ENCODE results near the gene MACF1.

MACF1 gene

GRCh38 chr1:39328095-39328494 is 123.6 kb downstream of the MACF1 start:
- Histone ChIP-seq H2BK5ac (ENCODE audit: low read depth, low read length, poor library complexity) (no peak overlapping the region), H3K23ac (ENCODE audit: low read length) (no peak overlapping the region), H2BK12ac (ENCODE audit: low read length) (no peak overlapping the region), H3K79me2 (ENCODE audit: control insufficient read depth, insufficient read depth, low read length, poor library complexity) (no peaks in the 10 kb centered on the region), H3K18ac (ENCODE audit: low read length) (no peak overlapping the region), H4K12ac (ENCODE audit: low read depth, low read length) (no peak overlapping the region), H3K9ac (ENCODE audit: low read length) (no peak overlapping the region), H3K27me3 (ENCODE audit: insufficient read depth, low read length) (no peaks in the 10 kb centered on the region), H2AFZ (ENCODE audit: insufficient read depth, low read length, poor library complexity) (no peak overlapping the region), H3K4me1 (ENCODE audit: control insufficient read depth in 1 of 2, insufficient read depth in 2 of 2, low read length in 2 of 2) (no peaks in the 10 kb centered on the region), H2BK120ac (ENCODE audit: insufficient read depth, low read length, poor library complexity) (no peak overlapping the region), H3K14ac (ENCODE audit: low read length) (no peak overlapping the region), H3K9me3 (ENCODE audit: insufficient read depth, low read depth, low read length) (no peaks in the 10 kb centered on the region), H3K4me2 (ENCODE audit: low read length) (no peak overlapping the region), H3K36me3 (ENCODE audit: control insufficient read depth in 1 of 2, insufficient read depth in 2 of 2, low read length in 2 of 2) (peaks cover 13 to 47% of the 10 kb centered on the region in 2 experiments), H3K4ac (ENCODE audit: low read depth, low read length) (no peak overlapping the region), H3K27ac (ENCODE audit: low read depth, low read length) (no peak overlapping the region), H3K79me1 (ENCODE audit: low read length) (no peaks in the 10 kb centered on the region), H4K91ac (ENCODE audit: low read depth, low read length) (no peak overlapping the region), H4K8ac (ENCODE audit: low read depth, low read length) (no peak overlapping the region), H2AK5ac (ENCODE audit: low read length) (no peak overlapping the region), H3K4me3 (ENCODE audit: low read depth, low read length) (no peak overlapping the region)
- no peak for DNase-seq
- no CpG with 5 or more reads among the region's 1 CpG for WGBS (ENCODE audit: extremely low coverage, insufficient coverage, insufficient read length)

GRCh38 chr1:39328586-39329121 is 124.2 kb downstream of the MACF1 start:
- no peak overlapping the region for H3K4ac ChIP-seq (ENCODE audit: low read depth, low read length)
- H3K9ac ChIP-seq (ENCODE audit: low read length): no peak overlapping the region
- H2BK5ac ChIP-seq (ENCODE audit: low read depth, low read length, poor library complexity): no peak overlapping the region
- no peak overlapping the region for H4K12ac ChIP-seq (ENCODE audit: low read depth, low read length)
- no peaks in the 10 kb centered on the region for H3K79me1 ChIP-seq (ENCODE audit: low read length)
- no peak overlapping the region for H2BK12ac ChIP-seq (ENCODE audit: low read length)
- H3K23ac ChIP-seq (ENCODE audit: low read length): no peak overlapping the region
- no peak for DNase-seq
- peaks cover 12 to 51% of the 10 kb centered on the region in 2 experiments for H3K36me3 ChIP-seq (ENCODE audit: control insufficient read depth in 1 of 2, insufficient read depth in 2 of 2, low read length in 2 of 2)
- no peaks in the 10 kb centered on the region for H3K4me1 ChIP-seq (ENCODE audit: control insufficient read depth in 1 of 2, insufficient read depth in 2 of 2, low read length in 2 of 2)
- H4K91ac ChIP-seq (ENCODE audit: low read depth, low read length): no peak overlapping the region
- H4K8ac ChIP-seq (ENCODE audit: low read depth, low read length): no peak overlapping the region
- H2AFZ ChIP-seq (ENCODE audit: insufficient read depth, low read length, poor library complexity): no peak overlapping the region
- H3K4me2 ChIP-seq (ENCODE audit: low read length): no peak overlapping the region
- WGBS (ENCODE audit: extremely low coverage, insufficient coverage, insufficient read length): no CpG with 5 or more reads among the region's 4 CpGs
- no peak overlapping the region for H3K4me3 ChIP-seq (ENCODE audit: low read depth, low read length)
- H3K27me3 ChIP-seq (ENCODE audit: insufficient read depth, low read length): no peaks in the 10 kb centered on the region
- no peak overlapping the region for H3K14ac ChIP-seq (ENCODE audit: low read length)
- no peaks in the 10 kb centered on the region for H3K9me3 ChIP-seq (ENCODE audit: insufficient read depth, low read depth, low read length)
- H3K79me2 ChIP-seq (ENCODE audit: control insufficient read depth, insufficient read depth, low read length, poor library complexity): no peaks in the 10 kb centered on the region
- no peak overlapping the region for H3K27ac ChIP-seq (ENCODE audit: low read depth, low read length)
- H3K18ac ChIP-seq (ENCODE audit: low read length): no peak overlapping the region
- H2BK120ac ChIP-seq (ENCODE audit: insufficient read depth, low read length, poor library complexity): no peak overlapping the region
- no peak overlapping the region for H2AK5ac ChIP-seq (ENCODE audit: low read length)

- no peak overlapping the region for H3K18ac ChIP-seq (ENCODE audit: low read length)
- H3K79me2 ChIP-seq (ENCODE audit: control insufficient read depth, insufficient read depth, low read length, poor library complexity): no peaks in the 10 kb centered on the region
- no peak overlapping the region for H2BK5ac ChIP-seq (ENCODE audit: low read depth, low read length, poor library complexity)
- H3K27ac ChIP-seq (ENCODE audit: low read depth, low read length): no peak overlapping the region
- H2AK5ac ChIP-seq (ENCODE audit: low read length): no peak overlapping the region
- H4K12ac ChIP-seq (ENCODE audit: low read depth, low read length): no peak overlapping the region
- H3K9me3 ChIP-seq (ENCODE audit: insufficient read depth, low read depth, low read length): no peaks in the 10 kb centered on the region
- no peak overlapping the region for H3K23ac ChIP-seq (ENCODE audit: low read length)
- H4K91ac ChIP-seq (ENCODE audit: low read depth, low read length): no peak overlapping the region
- no peak overlapping the region for H2AFZ ChIP-seq (ENCODE audit: insufficient read depth, low read length, poor library complexity)
- no peak overlapping the region for H4K8ac ChIP-seq (ENCODE audit: low read depth, low read length)
- no peak overlapping the region for H2BK12ac ChIP-seq (ENCODE audit: low read length)
- peaks cover 9 to 46% of the 10 kb centered on the region in 2 experiments for H3K36me3 ChIP-seq (ENCODE audit: control insufficient read depth in 1 of 2, insufficient read depth in 2 of 2, low read length in 2 of 2)
- WGBS (ENCODE audit: extremely low coverage, insufficient coverage, insufficient read length): no CpG with 5 or more reads among the region's 5 CpGs
- H3K4me2 ChIP-seq (ENCODE audit: low read length): no peak overlapping the region
- no peaks in the 10 kb centered on the region for H3K79me1 ChIP-seq (ENCODE audit: low read length)
- H3K9ac ChIP-seq (ENCODE audit: low read length): no peak overlapping the region
- H3K27me3 ChIP-seq (ENCODE audit: insufficient read depth, low read length): no peaks in the 10 kb centered on the region
- H2BK120ac ChIP-seq (ENCODE audit: insufficient read depth, low read length, poor library complexity): no peak overlapping the region
- H3K14ac ChIP-seq (ENCODE audit: low read length): no peak overlapping the region
- H3K4me3 ChIP-seq (ENCODE audit: low read depth, low read length): no peak overlapping the region
- H3K4ac ChIP-seq (ENCODE audit: low read depth, low read length): no peak overlapping the region
- H3K4me1 ChIP-seq (ENCODE audit: control insufficient read depth in 1 of 2, insufficient read depth in 2 of 2, low read length in 2 of 2): no peaks in the 10 kb centered on the region
- DNase-seq: no peak
Measured at GRCh38 chr1:39331647-39332046, 127.2 kb downstream of the MACF1 start.

GRCh38 chr1:39332291-39332690 is 127.8 kb downstream of the MACF1 start:
- no peak for DNase-seq
- H3K9ac ChIP-seq (ENCODE audit: low read length): no peak overlapping the region
- H3K4me2 ChIP-seq (ENCODE audit: low read length): no peak overlapping the region
- no CpG with 5 or more reads among the region's 2 CpGs for WGBS (ENCODE audit: extremely low coverage, insufficient coverage, insufficient read length)
- no peaks in the 10 kb centered on the region for H3K4me1 ChIP-seq (ENCODE audit: control insufficient read depth in 1 of 2, insufficient read depth in 2 of 2, low read length in 2 of 2)
- no peaks in the 10 kb centered on the region for H3K27me3 ChIP-seq (ENCODE audit: insufficient read depth, low read length)
- no peak overlapping the region for H3K23ac ChIP-seq (ENCODE audit: low read length)
- no peak overlapping the region for H3K4ac ChIP-seq (ENCODE audit: low read depth, low read length)
- no peak overlapping the region for H3K4me3 ChIP-seq (ENCODE audit: low read depth, low read length)
- no peak overlapping the region for H2BK120ac ChIP-seq (ENCODE audit: insufficient read depth, low read length, poor library complexity)
- H4K91ac ChIP-seq (ENCODE audit: low read depth, low read length): no peak overlapping the region
- no peak overlapping the region for H2BK5ac ChIP-seq (ENCODE audit: low read depth, low read length, poor library complexity)
- H3K79me2 ChIP-seq (ENCODE audit: control insufficient read depth, insufficient read depth, low read length, poor library complexity): no peaks in the 10 kb centered on the region
- no peak overlapping the region for H3K27ac ChIP-seq (ENCODE audit: low read depth, low read length)
- no peak overlapping the region for H2AFZ ChIP-seq (ENCODE audit: insufficient read depth, low read length, poor library complexity)
- no peak overlapping the region for H4K8ac ChIP-seq (ENCODE audit: low read depth, low read length)
- H3K79me1 ChIP-seq (ENCODE audit: low read length): no peaks in the 10 kb centered on the region
- no peak overlapping the region for H4K12ac ChIP-seq (ENCODE audit: low read depth, low read length)
- H3K9me3 ChIP-seq (ENCODE audit: insufficient read depth, low read depth, low read length): no peaks in the 10 kb centered on the region
- no peak overlapping the region for H3K18ac ChIP-seq (ENCODE audit: low read length)
- H2BK12ac ChIP-seq (ENCODE audit: low read length): no peak overlapping the region
- H3K36me3 ChIP-seq (ENCODE audit: control insufficient read depth in 1 of 2, insufficient read depth in 2 of 2, low read length in 2 of 2): peaks cover 10 to 47% of the 10 kb centered on the region in 2 experiments
- no peak overlapping the region for H3K14ac ChIP-seq (ENCODE audit: low read length)
- no peak overlapping the region for H2AK5ac ChIP-seq (ENCODE audit: low read length)
